Smooth muscle cell of the brain vasculature (primary cell): ENCODE measurements around the gene NID2.

Experiments used
- DNase-seq: peaks from one replicate; pipeline ENCODE4 v3.0.0-alpha.2; 2012; ENCODE audit warnings: low read depth, low spot score

NID2 gene

DNA sequence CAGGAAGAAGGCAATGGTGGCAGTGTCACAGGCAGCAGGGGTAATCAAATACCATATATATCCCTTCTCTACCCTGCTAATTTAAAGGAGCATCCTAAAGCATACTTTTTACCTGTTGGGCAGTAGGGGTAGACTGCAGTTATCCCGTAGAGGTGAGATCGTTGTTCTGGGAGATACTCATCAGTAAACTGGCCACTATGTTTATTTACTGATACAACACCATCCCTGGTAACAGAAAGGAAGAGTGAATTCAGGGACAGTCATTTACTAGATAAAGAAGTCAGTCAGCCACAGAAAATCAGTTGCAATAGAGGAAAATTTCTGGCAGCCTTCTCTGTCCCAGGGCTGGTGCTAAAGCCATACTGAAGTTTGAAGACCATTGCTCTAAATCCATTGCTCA, 63.2 kb downstream of the NID2 start:
- no peak for DNase-seq

DNA sequence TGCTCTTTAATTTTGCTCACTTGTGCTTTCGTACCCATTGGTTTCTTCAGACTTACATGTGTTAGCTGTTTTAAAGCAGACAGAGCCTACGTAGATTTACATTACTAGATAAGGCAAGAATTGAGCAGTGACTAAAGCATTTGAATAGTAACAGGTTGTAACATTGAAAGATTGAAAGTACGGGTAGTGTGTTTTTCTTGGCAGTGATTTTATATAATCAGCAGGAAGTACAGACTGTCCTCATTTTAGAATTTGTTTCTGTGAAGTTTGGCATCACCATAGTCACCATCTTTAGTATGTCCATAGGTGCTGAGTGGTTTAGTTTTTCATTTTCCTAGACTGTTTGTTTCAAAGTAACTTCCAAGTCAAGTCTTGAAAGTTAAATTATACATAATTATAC, 65.5 kb downstream of the NID2 start:
- no peak for DNase-seq

DNA sequence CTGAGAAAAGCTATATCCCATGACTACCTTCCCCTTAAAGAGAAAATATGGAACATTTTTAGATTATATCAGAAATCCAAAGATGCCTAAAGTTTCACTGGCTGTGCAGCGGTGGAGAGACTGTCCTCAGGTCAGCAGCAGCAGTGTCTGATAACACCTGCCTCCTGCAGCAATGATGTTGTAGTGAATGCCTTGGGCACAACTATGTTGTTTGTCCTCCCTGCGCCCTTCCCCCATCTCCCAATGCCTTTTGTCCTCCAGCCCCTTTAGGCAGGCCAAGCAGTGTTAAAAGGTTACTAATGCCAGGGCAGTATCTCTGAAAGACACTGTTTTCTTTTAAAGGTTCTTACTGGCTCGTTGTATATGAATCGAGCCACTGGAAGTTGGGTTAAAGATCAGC, 66.3 kb downstream of the NID2 start:
- DNase-seq: no peak

DNA sequence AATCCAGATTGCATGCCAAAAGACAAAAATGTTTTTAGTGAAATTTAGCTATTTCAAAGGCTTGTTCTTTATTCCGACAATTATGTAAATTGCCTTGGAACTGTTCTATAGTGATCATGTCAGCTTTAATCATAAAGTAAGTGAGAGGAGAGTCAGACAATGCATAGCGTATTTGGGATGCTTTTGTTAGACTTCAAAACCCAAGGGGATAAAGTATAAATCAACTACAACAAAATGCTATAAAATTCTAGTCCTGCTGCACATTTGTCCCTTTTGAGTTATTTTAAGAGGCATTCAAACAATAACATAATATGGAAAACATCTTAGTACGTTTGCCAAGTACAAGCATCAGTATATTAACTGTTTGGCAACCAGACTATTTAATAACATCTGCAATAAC, 68.2 kb downstream of the NID2 start:
- no peak for DNase-seq

DNA sequence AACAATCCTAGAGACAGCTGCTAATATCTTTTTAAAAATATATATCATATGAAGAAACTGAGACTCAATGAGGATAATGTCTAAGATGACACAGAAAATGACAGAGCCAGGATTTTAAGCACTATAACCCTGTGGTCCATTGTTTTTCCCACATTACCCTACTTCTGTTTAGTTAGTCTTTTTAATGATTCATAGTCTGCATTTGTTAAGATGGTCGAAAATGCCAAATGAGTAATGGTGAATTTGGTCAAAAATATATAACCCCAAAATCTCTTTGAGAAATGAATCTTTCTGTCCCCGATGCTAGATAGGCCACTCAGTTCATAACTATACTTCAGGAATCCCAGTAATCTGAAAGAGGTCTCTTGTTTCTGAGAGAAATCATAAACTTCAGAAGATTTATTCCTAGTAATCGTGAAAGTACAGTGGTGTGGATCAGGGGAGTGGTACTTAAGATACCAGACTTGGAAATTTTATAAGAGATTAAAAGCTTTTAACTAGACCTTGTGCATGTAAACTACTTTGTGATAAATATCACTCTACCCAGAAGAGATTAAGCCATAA, 68.8 kb downstream of the NID2 start:
- no peak for DNase-seq

DNA sequence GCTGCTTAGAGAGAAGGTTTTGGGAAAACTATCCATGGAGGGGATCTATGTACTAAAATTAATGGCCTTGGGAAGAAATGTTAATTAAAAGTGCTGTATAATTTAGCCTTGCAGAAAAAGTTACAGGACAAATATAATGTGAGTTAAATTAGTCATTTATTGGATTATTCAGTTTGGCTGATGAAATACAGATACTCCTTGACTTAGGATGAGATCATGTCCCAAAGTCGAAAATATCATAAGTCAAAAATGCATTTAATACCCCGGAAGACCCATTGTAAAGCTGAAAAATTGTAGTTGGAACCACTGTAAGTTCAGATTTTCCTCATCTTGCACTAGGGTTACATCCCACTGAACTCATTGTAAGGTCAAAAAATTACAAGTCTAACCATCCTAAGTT, 69.8 kb downstream of the NID2 start:
- no peak for DNase-seq

DNA sequence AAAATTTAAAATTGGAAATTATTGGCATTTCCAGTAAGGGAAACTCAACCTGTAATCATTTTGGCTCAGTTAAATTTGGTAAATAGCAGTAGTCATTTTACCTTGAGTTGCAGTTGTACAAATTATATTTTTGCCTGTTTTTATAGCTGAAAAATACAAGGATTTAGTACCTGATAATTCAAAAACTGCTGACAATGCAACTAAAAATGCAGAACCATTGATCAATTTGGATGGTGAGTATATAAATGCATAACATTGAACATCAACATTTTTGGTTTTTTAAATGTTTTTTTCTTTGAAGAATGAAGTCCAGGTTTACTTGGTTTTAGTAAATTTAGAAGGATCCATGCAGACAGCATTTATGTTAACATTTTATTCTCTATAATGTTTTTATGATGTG, 70.5 kb downstream of the NID2 start:
- DNase-seq: no peak

DNA sequence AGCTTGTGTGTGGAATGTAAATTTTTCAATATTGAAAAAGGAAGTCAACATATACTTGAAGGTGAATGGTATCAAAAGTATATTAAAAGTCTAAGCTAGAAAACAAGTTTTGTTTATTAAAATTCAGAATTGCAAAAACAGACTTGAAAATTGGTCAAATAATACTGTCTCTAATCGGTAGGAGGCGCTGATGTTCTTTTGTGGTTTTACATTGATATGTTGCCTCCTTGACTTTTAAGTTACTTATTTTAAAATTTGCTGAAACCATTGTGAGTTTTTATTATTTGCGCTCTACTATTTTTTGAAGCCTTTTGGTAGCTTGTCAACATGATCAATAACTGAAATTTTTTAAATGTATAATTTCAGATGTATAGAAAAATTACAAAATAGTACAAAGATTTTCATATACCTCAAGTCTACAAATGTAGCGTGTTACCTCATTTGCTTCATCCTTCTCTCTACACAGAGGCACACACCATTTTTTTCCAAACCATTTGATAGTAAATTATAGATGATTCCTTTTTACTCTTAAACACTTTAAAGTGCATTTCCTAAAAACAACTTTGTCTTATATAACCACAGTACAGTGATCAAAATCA, 72.6 kb downstream of the NID2 start:
- DNase-seq: peak; percentile 52

DNA sequence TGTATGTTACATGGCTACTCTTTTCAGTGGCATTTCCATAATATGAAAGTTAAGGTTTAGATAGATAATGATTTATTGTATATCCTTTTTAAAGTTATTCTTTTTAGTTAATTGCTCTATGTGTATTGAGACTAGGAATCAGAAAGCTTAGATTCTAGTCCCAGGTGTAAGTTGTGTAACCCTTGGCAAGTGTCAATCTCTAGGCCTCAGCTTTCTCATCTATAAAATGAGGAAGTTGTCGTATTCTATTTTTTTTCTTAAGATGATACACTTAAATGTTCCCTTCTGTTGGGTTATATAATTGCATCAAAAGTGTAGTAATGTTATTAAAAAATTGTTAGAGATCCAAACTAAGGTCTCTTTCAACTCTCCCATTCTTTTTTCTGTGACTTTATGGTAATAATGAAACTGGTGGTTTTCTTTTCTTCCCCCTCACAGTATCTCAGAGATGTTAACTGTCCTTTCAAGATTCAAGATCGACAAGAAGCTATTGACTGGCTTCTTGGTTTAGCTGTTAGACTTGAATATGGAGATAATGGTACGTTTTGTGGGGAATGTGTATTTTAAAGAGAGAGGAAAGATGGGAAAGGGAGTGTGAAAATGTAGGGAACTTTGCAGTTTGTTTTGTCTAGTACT, 75.5 kb downstream of the NID2 start:
- no peak for DNase-seq

DNA sequence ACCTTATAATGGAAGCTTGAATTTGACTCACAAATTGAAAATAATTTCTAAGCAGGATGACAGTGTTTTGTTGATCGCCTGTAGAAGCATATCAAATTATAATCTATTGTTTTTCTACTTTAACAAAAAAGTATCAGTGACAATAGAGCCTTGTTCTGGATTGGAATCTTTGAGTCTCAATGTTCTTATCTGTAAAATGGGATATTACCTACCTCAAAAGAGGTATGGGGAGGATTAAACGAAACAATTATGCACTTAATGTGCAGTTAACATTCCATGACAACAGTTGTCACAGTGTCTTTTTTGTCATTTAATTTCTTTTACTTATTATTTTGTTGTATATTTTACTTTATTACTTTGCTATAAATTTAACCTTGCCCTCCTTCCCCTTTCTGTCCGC, 78.4 kb downstream of the NID2 start:
- DNase-seq: no peak

DNA sequence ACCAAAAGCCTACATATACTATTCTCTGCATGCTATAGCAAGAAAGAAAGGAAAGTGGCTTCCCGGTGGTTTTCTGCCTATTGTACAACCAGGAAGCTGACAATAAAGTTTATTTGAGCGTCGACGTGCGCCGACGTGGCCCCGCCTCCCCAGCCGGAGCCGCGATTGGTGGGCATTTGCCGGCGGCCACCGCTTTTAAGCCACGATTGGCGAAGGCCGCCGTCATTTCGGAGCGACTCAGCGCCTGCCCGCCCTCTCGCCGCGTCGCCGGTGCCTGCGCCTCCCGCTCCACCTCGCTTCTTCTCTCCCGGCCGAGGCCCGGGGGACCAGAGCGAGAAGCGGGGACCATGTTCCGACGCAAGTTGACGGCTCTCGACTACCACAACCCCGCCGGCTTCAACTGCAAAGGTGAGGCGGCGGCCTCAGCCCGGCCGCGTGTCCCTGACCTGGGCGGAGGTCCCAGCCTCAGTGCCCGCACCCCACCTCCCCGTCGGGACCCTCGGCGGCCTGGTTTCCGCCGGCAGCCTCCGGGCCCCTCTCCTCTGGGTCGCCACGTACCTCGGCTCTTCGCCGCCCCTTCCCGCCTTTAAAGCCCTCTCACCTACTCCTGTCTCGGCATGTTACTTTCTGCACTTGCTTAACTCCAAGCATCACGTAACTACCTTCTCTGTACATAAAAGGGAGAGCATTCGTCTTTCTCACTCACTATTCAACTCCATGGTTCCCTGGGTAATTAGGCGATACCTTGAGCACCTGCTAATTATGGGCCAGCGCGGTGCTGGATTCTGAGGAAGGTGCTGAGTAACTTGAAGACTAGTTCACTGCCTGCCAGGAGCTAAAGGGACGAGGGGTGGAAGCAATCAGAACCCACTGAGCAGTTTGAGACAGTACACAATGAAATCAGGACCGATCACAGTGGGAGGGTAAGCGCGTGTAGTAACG, 79.3 kb downstream of the NID2 start, which contains the start of gene RTRAF:
TSS of gene RTRAF (plus strand) at position 254 of the 942 bp plus-strand sequence. CDS start at position 348, 94 bp downstream.
- peak; percentile 84 for DNase-seq

DNA sequence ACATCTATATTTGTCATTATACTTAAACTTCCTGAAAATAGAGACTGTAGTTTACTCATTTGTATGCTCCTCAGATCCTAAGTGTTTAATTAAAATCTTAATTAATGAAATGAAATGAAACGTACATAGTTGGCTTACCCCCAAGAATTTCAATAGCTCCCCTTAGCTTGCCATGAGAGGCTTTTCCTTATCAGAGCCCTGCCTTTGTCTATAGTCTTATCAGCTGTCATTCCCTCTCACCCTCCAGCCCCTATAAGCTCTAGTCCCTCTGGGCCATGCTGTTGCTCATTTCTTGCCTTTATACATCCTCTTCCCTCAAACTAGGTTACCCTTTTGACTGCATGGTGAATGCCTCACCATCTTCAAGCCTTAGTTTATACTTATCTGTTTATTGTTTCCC, 80.6 kb downstream of the NID2 start:
- DNase-seq: no peak

DNA sequence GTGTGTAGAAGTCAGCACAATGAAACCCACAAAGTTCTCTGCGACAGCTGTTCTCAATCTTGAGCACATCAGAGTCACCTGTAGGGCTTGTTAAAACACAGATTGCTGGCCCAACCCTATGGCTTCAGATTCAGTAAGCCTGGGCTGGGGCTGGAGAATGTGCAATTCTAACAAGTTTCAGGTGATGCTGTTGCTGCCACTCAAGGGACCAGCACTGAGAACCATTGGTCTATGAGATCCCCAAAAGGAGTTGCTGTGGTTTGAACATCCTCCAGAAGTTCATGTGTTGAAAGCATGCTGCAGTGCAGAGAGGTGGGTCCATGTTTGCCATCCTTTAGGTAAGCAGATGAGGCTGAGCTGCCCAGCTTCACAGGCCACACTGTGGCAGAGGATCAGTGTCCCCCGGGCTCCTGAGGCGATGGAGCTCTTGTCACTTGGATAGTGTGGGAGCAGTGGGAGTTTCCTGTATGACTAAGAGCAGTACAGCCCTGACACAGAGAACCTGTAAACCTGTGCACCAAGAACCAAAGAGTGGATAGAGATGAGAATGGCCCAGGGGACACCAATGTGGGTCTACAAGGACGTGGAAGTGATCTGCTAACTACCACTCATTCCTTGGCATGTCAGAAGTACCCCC, 87.5 kb downstream of the NID2 start:
- DNase-seq: no peak

DNA sequence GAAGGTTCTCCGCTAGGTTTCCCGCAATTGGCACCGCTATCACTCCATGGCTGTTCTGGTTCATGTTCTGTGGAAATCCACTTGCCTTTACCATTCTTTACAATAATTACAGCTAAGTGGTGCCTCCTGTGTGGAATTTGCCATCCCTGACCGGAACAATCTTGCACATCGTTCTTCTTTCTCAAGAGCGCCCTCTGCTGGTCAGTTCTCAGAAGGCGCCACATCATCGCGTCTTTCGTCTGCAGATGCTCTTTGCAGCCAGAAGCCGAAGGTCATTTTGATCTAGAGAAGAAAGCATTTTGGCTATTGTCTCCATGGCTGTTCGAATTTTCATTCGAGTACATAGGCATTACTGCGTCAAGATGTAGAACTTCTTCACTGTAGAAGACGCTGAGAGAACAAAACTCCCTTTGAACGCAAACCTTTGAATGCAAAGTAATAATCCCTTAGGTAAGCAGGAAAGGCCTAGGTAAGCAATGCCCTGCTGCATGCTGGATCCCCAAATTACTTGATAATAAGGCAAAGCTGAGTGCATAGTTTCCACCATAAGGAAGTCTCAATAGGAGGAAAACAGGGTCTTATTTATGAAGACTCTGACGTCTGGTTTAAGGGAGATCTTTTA, 89.7 kb downstream of the NID2 start:
- peak; percentile 62 for DNase-seq

DNA sequence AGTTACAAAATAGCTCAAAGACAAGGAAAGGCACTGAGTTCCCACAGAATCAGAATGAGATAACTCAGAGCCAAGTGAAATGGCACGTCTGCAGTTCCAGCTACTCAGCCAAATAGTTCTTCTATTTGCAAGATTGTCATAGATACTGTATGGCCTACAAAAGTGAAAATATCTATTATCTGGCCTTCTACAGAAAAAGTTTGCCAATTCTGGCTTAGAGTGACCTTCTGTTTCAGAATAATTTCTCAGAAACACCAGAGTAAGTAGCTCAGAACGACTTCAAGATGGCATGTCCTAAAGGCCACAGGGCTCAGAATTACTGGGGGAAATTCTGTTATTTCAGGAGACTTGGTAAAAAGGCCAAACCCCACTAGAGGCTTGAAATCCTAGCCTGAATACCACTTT, 90.2 kb downstream of the NID2 start:
- DNase-seq: no peak

DNA sequence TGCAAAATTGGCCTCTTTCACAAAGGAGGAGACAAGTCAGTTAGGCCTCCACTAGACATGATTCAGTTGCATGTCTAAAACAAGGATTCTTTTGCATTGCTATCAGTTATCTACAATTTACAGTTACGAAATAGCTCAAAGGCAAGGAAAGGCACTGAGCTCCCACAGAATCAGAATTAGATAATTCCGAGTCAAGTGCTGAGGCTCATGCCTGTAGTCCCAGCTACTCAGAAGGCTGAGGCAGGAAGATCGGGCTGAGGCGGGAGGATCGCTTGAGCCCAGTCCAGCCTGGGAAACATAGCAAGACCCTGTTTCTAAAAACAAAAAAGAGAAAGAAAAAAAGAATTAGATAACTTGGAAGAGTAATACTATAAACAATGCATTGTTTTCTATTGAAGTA, 91.8 kb downstream of the NID2 start:
- DNase-seq: no peak

DNA sequence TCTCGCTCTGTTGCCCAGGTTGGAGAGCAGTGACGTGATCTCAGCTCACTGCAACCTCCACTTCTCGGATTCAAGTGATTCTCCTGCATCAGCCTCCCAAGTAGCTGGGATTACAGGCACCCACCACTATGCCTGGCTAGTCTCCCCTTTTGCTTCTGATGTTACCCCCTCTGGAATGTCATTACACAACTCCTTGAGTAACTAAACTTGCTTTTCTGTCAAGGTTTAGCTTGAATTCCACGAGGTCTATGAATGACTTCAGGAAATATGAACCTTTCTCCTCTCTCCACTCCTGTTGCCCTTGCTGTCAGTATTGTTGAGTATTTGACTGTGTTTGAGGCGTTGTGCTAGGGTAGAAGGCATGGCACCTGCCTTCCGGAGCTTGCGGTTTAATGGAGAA, 96.3 kb downstream of the NID2 start:
- DNase-seq: no peak

DNA sequence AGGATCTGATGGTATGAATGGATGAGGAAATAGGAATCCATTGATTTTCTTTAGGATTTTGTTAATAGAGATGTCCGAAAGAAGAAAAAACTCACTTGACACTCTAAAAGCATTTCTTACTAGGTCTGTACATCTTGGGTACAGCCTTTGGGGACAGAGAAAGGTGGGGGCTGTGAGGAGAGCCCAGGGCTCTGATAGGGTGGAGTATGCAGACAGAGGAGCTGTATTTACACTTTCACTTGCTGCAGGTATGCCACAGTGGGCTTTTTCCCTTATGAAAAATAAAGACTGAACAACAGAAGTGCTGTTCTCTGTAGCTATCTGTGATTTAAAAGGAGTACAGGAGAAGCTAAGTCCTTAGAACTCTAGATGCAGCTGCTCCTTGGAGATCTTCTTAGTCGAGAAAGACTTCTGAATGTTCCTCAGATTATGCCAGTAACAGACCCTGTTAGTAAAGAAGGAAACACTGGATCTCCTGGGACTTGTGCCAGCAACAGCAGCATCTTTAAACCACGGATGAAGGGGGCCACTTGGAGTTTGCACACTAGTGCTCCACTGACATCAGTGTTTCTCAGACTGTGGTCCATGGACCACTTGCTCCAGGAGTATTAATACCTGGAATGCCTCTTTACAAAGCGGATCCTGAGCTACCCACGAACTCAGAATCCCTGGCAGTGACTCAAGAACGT, 98.9 kb downstream of the NID2 start:
- DNase-seq: no peak

DNA sequence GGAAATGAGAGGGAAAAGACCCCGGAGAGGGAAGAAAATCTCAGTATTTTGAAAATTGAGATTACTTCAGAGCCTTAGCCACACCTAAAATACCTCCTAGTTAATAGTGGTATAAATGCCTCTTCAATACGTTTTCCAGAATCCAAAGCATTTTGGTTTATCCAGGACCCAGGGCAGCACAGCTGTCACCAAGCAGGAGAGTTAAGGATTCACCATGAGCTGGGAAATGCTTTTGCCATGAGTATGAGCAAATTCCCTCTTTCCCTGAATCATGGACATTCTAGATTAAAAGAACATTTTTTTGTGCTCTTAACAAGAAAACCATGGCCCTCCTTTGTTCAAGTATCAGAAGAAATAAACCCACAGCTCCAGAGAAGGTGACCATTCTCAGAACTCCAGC, 101.3 kb downstream of the NID2 start:
- DNase-seq: no peak

DNA sequence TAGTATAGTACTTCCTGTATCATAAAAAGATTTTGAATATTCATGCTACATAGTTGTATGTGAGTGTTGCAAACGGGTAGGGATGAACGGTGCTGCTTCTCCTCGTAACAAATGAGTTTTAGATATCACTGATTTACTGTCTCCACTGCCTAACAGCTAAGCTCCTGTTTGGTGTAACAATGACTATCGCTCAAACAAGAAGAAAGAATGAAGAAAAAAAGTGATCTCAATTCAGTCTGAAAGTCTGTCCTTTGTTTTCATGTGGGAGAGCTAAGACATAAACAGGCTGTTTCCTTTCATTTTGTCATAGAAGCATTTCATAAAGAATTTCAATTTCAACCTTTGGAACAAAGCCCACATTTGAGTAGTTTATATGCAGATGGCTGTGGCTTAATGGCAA, 105.6 kb downstream of the NID2 start:
- no peak for DNase-seq

DNA sequence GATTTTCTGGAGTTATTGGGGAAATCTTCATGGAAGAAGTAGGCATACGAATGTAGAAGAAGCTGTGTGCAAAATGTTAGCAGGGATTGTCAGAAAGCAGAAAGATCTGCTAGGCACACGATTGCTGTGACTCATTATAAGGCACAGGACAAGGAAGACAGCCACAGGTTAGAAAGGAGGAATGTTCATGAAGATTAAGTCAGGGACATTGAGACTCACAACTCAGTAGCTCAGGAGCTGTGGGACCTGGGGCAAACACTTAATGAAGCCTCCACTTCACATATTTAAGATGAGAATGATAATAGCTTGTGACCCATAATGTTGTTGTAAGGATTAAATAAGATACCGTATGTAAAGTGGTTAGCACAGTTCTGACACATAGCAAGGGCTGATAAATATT, 106.1 kb downstream of the NID2 start:
- no peak for DNase-seq
